Measurements from ENCODE around the gene SHC2. TPM values are rescaled to one million over a fixed set of nuclear protein-coding genes. Genes with fewer than 3 reads are reported as not detected.
"Not testable (repeated sequence)": the region's sequence is repeated elsewhere in the genome, so short reads cannot be mapped to it uniquely, and the experiment has no call there.

Gene SHC2
- total RNA-seq, 1 experiment from 2014 or later = 19.6 TPM

DNA sequence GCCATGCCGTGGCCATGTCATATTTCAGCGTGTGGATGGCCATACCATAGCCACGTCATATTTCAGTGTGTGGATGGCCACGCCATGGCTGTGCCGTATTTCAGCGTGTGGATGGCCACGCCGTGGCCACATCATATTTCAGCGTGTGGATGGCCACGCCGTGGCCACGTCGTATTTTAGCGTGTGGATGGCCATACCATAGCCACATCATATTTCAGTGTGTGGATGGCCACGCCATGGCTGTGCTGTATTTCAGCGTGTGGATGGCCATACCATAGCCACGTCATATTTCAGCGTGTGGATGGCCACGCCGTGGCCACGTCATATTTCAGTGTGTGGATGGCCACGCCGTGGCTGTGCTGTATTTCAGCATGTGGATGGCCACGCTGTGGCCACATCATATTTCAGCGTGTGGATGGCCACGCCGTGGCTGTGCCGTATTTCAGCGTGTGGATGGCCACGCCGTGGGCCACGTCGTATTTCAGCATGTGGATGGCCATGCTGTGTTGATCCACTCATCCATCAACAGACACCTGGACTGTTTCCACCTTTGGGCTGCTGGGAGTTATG, 9.8 kb downstream of the SHC2 start:
- DNase-seq (ENCODE audit: low spot score) = not testable (repeated sequence)

DNA sequence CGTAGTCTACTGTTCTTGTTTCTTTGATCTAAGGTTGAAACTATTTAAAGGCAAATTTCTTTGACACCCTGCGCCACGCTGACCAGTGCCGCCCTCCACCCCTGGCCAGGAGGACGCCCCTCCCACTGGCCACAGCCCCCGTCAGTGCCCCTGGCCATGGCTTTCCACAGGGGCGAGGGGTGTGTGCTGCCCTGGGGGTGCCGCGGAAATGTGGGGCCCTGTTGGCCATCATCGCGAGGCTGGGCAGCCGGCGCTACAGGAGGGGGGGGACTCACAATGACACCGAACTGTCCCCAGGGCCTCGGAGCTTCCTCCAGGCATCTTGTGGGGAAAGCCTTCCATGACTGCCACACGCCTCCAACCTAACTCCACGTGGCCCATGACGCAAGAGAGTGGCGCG, 10.9 kb downstream of the SHC2 start:
- DNase-seq (ENCODE audit: low spot score) = no peak

DNA sequence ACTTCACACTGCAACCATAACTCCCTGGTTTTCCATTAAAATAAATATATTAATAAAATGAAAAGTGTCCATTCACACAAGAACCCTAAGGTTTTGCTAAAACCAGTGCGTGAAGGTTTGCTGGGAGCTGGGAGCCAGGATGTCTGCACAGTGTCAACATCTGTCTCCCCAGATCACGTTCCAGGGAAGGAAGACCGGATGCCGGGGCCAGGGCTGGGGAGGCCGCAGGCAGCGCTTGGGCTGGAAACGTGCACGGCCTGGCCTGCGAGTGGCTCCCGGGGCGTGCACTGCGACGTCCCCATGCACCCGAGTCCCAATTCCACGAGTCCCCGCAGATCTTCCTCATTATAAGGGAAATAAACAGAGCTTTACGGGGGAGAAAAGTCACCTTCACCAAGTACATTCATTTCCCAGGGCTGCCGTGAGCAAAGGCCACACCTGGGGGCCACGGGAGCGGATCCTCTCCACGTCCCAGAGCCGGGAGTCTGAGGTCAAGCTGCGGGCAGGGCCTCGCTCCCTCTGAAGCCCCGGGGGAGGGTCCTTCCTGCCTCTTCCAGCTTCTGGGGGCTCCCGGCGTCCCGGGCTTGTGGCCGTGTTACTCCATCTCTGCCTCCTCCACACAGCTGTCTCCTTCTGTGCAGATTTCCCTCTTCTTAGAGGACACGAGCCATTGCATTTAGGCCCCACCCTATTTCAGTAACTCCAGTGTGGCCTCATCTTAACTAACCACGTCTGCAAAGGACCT, 12.8 kb downstream of the SHC2 start:
- DNase-seq (ENCODE audit: low spot score) = no peak

DNA sequence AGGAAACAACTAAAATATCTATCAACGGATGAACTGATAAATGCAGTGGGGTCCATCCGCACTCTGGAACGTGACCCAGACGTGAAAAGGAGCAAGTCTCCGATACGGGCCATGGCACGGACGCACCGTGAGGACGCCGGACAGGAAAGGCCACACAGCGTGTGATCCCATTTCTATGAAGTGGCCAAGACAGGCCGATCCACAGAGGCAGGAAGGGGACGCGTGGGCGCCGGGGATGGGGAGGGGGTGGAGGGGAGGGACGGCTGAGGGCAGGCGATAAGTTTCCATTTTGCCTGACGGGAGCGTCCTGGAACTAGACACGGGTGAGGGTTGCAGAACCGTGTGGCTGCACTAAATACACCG, 13.8 kb downstream of the SHC2 start:
- DNase-seq (ENCODE audit: low spot score) = no peak

DNA sequence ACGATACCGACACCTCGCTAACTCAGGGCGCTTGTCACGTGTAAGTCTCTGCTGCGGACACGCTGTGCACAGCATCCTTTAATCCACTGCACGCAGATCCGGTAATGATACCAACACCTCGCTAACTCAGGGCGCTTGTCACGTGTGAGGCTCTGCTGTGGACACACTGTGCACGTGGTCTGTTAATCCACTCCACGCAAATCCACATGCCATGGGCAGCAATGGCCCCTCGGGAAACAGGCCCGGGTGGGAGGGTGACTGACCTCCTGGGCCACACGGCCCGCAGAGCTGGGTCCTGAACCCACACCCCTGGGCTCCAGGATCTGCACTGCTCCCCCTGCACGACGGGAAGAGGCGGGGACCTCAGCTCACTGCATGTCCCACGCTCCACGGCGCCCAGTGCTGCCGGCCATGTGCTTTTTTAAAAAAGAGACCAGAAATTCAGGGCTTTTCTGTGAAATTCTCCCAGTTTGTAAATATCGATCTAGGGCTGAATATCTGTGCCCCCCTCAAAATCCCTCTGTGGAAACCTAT, 16.1 kb downstream of the SHC2 start:
- no peak for DNase-seq (ENCODE audit: low spot score)

DNA sequence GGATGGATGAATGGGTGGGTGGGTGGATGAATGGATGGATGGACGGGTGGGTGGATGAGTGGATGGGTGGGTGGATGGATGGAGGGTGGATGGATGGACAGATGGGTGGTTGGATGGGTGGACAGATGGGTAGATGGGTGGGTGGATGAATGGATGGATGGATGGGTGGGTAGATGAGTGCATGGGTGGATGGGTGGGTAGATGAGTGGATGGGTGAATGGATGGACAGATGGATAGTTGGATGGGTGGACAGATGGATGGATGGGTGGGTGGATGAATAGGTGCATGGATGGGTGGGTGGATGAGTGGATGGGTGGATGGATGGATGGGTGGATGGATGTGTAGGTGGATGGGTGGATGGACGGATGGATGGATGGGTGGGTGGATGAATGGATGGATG, 17.8 kb downstream of the SHC2 start:
- DNase-seq (ENCODE audit: low spot score) = no peak

DNA sequence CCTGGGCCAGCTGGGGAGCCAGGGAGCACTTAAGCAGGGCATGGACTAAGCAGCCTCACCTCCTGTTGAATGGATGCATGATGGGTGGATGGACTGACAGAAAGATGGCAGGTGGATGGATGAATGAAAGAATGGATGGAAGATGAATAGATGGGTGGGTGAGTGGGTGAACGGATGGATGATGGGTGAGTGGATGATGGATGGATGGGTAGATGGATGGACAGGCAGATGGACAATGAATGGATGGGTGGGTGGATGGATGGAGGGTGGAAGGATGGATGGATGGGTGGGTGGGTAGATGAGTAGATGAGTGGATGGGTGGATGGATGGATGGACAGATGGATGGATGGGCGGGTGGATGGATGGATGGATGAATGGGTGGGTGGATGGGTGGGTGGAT, 18.7 kb downstream of the SHC2 start:
- no peak for DNase-seq (ENCODE audit: low spot score)

DNA sequence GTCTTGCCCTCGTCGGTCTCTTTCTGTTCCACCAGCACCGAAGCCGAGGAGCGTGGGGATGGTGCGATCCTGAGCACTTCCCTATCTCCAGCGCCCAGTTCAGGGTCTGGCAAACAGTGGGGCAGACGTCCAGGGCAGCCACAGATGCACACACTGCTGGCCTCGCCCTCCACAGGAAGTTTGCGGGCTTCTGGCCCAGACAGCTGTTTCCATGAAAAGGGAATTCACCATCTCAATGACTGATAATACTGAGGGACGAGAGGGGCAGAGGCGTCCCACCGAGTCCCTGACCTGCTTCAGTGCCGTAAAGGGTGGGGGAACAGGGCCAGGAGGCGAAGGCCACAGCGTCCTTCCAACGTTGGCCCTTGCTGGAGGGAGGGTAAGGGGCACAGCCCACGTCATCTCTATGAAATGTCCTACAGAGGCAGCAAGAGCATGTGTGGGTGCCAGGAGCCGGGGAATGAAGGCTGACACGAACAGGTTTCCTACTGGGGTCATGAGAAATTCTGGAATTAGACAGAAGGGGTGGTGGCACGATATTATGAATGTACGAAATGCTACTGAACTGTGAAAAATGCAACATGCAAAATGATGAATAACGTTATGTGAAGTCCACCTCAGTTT, 19.5 kb downstream of the SHC2 start:
- DNase-seq (ENCODE audit: low spot score) = no peak

DNA sequence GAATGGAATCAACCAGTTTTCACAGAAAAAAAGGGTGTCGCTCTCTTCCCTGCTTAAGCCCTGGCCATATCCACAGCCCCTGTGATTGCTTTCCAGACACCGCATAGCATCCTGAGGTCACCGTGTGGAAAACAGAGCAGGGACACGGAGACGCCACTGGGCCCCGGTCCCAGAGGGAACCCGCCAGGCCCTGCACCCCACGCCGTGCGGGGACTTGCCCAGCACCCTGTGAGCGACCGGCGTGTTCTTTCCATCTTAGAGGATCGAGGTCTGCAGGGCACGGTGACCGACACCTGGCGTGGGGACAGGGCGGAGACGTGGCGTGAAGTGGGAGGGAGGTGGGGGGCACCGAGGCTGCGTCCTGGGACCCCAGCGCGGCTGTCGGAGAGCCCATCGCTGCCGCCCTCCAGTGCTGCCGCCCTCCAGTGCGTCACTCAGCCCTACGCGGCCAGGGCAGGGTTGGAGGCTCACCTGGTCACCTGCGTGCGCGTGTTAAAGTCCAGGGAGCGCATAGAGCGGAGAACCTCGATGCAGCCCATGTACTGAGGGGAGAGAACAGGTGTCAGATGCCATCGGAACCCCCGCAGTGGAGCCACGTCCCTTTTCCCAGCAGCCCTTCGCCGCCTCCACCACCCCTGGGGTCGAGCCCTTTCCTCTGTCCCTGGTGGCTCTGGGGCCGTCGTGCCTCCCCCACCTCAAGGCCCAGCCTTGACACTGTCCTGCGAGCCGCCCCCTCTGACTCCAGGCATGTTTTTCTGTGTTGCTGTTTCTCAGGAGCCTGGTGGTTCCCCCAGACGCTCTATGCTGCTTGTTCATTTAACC, 20.2 kb downstream of the SHC2 start:
- DNase-seq (ENCODE audit: low spot score) = no peak

DNA sequence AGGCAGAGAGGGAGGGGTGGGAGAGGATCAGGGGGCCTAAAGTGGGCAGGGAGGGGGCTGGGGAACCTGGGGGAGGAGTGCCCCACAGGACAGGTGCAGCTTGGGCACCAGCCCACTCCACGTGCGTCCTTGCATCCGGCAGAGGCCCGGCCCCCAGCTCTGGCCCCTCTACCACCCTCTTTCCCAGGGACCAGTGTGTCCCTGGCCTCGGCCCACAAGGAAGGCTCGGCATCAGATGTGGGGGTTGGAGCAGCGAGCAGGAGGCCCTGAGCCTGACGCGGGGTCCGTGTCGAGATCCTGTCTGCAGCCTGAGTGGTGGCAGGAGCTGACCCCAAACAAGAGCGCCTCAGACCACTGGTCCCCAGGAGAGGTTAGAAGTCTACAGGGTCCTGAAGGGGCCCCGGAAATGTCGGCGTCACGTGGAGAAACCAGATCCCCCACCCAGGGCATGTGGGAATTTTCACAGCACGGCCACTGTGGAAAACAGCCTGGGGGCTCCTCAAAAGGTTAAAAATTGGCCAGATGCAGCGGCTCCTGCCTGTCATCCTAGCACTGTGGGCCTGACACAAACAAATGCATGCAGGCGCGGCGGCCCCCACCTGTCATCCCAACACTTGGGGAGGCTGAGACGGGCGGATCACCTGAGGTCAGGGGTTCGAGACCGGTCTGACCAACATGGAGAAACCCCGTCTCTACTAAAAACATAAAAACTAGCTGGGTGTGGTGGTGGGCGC, 21.5 kb downstream of the SHC2 start:
- no peak for DNase-seq (ENCODE audit: low spot score)

DNA sequence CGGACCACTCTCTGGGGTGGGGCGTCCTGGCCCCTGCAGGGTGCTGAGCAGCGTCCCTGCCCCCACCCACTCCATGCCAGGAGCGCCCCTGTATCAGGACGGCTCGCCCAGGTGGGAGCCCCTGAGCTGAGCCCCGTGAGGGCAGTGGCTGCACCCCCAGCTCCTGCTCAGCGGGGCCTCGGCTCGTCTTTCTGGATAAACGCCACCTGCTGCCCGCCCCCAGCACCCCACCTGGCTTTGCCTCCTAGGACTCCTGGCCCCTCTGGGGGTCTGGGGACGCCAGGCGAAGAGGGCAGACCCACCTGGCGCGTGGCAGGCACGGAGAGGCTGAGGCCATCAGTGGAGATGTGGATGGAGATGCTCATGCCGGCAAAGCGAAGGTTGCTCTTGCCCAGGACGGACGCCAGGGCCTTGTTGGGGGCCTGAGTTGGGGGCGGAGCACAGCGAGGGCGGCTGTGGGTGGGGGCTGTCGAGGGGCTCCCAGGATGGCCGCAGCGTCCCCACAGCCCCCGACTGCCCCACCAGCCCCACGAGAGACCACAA, 22.3 kb downstream of the SHC2 start:
- no peak for DNase-seq (ENCODE audit: low spot score)

DNA sequence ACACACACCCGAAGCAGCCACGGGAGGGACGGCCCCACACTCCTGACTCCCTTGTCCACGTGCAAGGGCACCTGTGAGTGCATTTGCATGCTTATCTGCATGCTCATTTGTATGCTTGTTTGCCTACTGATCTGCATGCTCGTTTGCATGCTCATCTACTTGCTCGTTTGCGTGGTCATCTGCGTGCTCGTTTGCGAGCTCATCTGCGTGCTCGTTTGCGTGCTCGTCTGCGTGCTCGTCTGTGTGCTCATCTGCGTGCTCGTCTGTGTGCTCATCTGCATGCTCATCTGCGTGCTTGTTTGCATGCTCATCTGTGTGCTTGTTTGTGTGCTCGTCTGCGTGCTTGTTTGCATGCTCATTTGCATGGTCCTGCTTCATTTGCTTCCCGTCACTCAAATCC, 23.8 kb downstream of the SHC2 start:
- no peak for DNase-seq (ENCODE audit: low spot score)

DNA sequence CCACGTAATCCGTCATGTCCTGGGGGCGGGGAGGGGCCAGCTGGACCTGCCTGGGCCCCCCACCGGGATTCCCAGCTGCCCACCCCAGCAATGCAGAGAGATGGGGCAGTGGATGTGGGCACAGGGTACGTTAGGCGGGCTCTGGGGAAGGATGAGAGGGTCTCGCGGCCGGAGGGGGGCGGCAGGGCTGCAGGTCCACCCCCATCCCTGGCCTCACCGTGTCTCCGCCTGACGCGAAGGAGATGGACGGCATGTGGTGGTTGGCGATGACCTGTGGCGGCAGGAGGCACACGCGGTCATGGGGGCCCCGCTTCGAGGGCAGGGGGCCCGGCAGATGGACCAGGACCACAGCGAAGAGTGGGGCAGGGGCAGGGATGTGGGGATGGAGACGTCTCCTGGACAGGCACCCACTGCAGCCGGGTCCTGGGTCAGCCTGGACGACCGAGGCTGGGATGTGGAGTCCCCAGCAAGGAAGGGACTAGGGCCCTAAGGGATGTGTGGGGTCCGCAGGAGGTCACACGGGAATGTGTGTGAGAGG, 24.4 kb downstream of the SHC2 start:
- DNase-seq (ENCODE audit: low spot score) = no peak

DNA sequence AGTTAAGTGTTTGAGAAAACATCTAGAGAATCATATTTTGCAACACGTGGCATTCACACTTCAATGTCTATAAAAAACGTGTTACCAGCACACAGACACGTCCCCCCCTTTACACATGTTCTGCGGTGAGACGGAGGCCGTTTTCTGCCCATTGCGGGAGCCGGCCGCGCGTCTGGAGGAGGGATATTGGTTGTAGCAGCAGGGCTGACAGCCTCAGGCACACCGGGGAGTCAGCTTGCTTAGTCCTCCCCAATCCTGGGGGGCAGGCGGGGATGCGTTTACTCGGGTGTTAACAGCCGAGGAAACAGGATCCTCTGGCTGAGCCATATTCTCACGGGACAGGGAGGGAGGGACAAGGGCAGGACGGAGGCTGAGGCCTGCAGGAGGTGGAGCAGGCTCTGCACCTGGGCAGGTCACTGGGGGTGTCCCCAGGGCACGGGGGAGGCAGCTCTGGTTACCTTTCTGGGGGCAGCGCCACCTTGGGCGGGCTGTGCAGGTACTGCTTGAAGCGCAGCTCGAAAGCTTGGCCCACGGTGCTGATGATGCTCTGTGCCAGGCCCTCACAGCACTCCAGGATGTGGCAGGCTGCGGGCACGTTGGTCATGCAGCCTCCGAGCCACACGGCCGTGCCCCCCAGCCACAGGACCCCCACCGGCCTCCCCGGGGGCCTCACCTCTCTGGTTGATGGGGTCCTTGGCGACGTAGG, 25.0 kb downstream of the SHC2 start:
- DNase-seq (ENCODE audit: low spot score) = no peak

DNA sequence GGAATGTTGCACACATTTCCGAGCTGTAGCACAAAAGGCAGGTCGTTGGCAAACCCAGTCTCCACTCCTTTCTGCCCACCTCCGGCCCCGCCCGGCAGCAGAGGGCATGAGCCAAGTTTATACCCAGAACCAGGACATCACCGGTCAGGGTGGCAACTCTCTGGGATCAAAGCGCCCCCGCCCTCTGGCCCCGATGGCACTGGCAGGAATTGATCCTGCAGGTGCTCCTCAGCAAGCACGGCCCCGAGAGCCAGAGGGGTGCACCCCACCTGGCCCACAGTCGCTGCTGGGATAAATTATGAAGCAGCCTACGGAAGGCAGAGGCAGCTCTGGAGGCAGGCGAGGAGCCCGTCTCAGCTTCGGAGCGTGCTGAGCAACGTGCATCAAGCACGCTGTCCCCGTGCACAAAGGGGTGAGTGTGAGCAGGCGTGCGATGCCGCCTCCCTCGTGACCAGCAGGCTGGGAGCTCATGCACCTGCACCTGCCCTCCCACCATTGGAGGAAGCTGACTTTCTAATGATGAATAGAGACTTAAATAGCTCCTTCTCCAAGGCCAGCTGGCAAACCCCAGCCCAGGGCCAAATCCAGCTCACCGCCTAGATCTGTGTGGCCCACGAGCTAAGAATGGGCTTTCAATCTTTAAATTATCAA, 25.7 kb downstream of the SHC2 start:
- no peak for DNase-seq (ENCODE audit: low spot score)

DNA sequence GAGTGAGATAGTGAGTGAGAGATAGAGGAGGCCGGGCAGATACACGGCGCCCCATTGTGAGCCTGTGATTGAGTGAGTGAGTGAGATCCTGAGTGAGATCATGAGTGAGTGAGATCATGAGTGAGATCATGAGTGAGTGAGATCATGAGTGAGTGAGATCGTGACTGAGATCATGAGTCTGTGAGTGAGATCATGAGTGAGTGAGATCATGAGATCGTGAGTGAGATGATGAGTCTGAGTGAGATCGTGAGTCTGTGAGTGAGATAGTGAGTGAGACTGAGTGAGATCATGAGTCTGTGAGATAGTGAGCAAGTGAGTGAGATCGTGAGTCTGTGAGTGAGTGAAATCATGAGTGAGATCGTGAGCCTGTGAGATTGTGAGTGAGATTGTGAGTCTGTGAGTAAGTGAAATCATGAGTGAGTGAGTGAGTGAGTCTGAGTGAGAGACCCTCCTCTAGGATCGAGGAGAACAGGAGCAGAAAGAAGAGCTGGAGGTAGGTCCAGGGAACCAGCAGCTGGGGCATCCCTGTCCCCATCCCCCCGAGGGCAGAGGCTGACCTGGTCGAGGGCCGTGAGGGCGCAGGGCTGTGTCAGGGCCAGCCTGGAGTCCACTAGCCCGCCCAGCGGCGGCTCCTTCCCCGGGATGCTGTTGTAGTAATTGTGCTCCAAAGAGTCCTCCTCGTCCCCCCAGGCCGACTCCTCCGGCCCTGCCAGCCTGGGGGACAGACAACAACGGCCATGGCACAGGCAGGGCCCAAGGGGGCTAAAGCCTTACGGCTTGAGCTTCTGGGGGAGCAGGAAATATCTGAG, 26.5 kb downstream of the SHC2 start:
- no peak for DNase-seq (ENCODE audit: low spot score)

DNA sequence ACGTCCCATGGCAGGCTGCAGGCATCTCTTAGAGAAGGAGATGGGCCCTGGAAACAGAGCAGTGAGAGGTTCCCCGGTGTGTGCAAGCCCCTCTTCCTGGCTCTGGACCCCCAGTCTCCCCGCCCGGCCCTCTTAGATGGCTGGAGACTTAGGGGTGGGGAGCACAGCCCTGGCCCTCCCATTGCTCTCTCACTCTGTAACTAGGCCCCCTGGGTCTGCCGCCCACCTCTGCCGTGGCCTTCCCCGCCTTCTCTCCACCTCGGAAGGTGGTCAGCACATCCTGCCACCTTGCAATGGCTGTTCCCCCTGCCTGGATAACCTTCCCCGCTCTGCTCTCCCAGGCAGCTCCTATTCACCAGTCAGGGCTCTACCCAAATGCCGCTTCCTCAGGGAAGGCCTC, 30.1 kb downstream of the SHC2 start:
- DNase-seq (ENCODE audit: low spot score) = no peak

DNA sequence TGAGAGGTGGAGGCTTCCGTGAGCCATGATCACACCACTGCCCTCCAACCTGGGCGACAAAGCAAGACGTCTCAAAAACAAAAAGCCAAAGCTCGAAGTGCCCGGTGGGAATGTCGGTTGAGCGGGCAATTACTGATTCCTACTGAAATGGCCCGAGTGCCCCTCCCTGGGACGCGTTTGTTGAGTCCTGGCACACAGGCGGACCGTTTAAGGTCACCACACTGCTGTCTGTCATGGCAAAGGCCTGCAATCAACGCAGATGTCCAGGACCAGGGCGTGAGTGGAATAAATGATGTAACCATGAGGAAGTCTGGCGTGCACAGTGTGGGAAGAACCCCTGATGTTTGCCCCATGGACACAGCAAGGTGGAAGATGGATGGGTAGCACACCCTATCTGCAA, 32.7 kb downstream of the SHC2 start:
- no peak for DNase-seq (ENCODE audit: low spot score)

DNA sequence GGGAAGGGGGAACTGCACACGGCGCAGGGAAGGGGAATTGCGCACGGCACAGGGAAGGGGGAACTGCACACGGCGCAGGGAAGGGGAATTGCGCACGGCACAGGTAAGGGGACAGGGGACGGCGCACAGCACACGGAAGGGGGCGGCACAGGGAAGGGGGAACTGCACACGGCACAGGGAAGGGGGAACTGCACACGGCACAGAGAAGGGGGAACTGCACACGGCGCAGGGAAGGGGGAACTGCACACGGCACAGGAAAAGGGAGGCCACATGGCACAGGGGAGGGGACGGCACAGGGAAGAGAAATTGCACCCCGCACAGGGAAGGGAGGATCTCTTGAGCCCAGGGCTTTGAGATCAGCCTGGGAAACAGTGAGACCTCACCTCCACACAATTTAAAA, 33.2 kb downstream of the SHC2 start:
- DNase-seq (ENCODE audit: low spot score) = not testable (repeated sequence)
